NCI-H446 treated with DMSO at 0.1 percent for 48 hours (cell line): ENCODE data around the gene ADM2.
"Not testable (repeated sequence)": the region's sequence is repeated elsewhere in the genome, so short reads cannot be mapped to it uniquely, and the experiment has no call there.

ENCODE experiments used
- DNase-seq: peaks from one replicate; lab custom pipeline; 2025; lab: John Stamatoyannopoulos, UW

ADM2 gene

DNA sequence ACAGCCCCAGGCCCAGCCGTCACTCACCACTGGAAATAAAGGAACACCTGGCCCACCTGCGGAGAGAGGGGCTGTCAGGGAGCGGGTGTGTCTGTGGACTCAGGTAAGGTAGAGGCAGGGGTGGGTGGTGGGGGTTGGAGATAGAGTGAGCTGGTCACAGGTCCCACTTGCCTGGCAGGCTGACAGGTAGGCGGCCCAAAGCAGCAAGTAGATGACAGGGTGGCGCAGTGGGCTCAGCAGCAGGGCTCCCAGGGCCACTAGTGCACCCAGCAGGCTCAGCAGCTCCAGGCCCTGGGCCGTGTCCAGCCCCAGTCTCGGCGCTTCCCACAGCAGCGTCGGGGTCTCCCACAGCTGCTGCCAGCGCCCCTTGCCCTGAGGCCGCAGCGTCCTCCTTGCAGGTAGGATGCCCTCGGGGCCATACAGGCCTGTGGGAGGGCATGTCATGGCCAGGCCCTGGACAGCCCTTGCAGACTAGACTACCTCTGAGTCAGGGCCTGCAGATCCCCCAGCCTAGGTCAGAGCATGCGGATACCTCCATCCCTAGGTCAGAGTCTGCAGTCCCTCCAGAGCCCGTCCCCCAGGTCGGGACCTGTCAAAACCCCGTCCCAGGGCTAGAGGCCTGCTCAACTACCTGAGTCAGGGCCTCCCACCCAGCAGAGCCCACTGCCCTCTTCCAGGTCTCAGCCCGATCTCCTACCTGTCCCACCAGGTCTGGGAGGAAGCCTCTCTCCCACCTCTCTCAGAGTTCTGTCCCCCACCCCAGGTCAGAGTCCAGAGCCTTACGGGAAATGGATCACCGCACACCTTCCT lies 25.5 kb downstream of the ADM2 start:
- no peak for DNase-seq

DNA sequence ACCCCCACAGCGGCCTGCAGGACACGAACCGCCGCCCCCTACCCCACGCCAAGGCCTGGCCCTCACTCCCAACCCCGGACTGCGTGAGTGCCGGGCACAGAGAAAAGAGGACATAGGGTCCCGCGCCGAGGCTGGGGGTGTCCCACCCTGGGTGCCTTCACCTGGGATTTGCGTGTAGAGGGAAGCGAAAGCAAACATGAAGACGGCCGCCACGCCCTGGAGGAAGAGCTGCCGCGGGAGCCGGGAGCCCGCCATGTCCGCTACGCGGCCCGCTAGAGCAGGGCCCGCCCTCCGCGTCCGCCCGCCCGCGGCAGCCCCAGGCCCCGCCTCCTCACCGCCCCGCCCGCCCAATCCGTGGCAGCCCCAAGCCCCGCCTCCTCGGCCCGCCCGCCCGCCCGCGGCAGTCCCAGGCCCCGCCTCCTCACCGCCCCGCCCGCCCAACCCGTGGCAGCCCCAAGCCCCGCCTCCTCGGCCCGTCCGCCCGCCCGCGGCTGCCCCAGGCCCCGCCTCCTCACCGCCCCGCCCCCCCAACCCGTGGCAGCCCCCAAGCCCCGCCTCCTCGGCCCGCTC lies 26.2 kb downstream of the ADM2 start, which contains the start of gene LMF2:
Gene LMF2, minus strand, starts transcription at position 282 of the 570 bp plus-strand sequence. Its CDS starts 27 bp downstream, at position 255.
- no peak for DNase-seq

DNA sequence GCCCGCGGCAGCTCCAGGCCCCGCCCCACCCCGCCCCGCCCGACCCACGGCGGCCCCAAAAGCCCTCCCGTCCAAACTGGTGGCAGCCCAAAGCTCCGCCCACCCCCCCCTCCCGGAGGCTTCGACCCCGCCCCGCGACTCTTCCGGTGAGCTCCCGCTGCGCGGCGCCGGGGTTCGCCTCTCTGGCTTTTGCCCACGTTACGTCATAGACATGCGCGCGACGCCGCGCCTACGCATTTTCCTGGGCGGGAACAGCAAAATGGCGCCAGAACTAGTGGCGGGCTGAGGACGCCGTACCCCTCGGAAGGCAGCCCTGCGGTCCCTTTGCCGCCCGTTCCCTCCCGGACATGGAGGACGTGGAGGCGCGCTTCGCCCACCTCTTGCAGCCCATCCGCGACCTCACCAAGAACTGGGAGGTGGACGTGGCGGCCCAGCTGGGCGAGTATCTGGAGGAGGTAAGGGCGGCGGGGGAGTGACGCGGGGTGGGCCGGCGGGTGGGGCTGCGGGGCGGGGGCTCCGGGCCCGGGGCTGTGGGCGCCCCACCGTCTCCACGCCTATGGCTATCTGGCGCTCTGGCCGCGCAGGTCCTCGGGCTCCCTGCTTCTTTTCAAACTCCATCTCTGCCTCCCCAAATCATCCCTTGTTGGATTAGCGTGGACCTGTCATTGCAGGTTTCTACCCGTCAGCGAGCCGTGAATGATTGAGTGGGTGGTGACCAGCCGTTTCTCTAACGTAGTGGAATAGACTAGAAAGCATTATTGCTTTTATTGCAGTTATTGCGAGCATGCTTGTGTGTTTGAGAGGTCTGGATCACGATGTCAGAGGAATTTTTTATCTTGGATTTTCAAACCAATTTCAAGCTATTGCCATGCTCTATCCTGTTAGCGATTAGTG lies 26.9 kb downstream of the ADM2 start, which contains the start of gene NCAPH2:
Gene NCAPH2, plus strand, starts transcription at position 234 of the 894 bp plus-strand sequence. Its CDS starts 114 bp downstream, at position 348.
- peak; percentile 90 for DNase-seq

DNA sequence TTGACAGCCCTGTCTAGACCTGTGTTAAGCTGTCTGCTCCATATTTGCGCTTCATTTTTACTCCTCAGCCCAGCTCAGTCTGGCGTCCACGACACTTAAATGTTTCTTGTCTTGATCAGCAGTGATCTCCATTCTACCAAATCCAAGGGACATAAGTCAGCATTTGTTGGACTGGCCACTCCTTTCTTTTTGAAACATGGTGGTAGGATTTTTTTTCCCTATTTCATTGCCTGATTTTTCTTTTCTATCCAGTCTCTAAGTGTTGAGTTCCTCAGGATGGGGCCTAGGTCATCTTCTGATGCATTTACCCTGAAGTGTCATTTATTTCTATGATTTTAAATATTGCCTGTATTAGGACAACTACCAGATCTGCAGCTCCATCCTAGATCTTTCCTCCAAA lies 27.6 kb downstream of the ADM2 start:
- no peak for DNase-seq

DNA sequence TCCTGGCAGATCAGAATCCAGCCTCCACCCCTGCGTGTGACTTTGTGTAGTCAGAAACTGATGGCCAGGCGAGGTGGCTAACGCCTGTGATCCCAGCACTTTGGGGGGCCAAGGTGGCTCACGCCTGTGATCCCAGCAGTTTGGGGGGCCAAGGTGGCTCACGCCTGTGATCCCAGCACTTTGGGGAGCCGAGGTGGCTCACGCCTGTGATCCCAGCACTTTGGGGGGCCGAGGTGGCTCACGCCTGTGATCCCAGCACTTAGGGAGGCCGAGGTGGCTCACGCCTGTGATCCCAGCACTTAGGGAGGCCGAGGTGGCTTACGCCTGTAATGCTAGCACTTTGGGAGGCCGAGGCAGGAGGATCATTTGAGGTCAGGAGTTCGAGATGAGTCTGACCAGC lies 31.8 kb downstream of the ADM2 start:
- DNase-seq: no peak

DNA sequence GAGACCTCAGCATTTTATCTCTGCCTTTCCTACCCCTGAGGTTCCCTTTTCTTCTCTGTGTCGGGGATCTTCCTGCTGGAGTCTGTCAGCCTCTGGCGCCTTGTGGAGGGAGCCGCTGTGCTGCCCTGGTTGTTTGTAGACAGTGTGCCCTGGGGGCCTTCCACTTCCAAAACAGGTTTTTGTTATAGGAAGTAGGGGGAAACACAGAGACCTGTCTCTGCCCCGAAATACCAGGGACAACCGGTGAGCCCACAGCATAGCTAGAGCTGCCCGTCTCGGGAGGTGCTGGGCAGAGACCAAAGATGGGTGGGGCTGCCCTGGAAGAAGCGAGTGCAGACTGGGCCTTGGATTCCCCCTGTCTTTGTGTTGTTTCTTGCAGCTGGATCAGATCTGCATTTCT lies 34.7 kb downstream of the ADM2 start:
- no peak for DNase-seq

DNA sequence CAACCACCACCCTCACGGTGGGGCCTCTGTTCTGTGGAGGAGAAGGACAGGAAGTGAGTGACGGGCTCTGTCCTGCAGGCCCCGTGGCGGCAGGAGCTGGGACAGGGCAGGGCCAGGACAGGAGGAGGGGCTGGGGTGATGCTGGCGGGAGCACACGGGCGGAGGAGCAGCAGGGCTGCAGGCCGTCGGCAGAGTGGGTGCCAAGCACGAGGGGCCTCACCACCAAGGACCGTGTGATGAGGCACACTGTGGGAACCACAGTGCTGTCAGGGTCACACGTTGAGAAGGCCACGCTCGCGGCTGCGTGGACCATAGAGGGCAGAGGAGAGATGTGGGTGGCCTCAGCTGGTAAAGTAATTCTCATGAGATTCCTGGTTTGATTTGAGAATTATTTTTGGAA lies 35.5 kb downstream of the ADM2 start:
- DNase-seq: no peak

DNA sequence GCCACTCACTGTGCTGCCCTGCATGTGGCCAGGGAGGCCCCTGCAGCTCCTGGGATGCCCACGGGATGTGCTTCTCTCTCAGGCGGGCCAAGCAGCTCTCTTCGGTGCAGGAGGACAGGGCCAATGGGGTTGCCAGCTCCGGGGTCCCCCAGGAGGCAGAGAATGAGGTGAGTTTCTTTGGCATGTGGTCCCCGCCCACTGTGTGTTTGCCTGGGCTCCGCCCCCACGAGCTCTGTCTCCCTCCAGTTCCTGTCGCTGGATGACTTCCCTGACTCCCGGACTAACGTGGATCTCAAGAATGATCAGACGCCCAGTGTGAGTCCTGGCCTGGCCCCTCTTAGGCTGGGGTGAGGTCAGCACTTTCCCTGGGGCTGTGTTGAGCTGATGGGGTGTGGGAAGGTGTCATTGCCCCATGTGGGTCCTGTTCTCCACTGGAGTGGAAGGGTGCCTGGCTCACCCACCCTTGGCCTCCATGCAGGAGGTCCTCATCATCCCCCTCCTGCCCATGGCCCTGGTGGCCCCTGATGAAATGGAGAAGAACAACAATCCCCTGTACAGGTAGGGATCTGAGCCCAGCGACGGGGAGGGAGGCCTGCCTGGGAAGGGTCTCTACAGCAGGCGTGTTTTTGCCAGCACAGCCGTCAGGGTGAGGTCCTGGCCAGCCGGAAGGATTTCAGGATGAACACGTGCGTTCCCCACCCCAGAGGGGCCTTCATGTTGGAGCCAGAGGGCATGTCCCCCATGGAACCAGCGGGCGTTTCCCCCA lies 36.3 kb downstream of the ADM2 start:
- DNase-seq: no peak

DNA sequence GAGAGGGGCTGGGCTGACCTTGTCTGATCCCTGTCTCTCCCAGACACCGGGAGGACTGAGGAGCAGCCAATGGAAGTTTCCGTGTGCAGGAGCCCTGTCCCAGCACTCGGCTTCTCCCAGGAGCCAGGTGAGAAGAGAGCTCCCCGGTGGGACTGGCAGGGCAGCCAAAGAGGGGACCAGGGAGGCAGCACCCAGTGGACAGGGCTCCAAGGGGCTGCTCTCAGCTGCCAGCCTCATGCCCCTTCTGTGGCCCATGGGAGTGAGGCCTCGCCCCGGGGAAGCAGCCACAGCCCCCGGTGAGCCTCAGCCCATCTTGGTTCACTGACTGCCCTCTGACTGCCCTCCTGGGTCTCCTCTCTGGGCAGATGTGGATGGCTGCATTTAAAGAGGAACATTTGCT lies 37.3 kb downstream of the ADM2 start:
- DNase-seq: no peak

DNA sequence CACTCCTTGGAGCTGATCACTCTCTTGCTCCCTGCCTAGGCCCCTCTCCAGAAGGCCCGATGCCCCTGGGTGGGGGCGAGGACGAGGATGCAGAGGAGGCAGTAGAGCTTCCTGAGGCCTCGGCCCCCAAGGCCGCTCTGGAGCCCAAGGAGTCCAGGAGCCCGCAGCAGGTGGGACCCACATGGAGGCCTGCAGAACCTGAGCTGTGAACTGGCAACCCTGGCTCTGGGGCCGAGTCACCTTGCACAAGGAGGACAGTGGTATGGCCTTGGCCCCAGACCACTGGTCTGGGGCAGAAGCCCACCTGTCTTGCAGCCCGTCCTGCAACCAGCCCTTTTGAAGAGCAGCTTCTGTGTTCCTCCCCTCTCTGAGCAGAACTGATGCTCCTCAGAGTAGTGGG lies 37.8 kb downstream of the ADM2 start:
- no peak for DNase-seq

DNA sequence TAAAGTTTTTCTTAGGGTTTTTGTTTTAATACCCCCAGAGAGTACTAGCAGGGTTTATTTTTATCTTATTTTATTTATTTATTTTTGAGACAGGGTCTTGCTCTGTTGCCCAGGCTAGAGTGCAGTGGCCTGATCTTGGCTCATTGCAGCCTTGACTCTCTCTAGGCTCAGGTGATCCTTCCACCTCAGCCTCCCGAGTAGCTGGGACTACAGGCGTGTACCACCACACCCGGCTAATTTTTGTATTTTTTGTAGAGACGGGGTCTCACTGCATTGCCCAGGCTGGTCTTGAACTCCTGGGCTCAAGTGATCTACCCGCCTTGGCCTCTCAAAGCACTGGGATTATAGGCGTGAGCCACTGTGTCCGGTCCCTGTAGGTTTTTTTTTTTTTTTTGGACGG lies 38.8 kb downstream of the ADM2 start:
- DNase-seq: not testable (repeated sequence)

DNA sequence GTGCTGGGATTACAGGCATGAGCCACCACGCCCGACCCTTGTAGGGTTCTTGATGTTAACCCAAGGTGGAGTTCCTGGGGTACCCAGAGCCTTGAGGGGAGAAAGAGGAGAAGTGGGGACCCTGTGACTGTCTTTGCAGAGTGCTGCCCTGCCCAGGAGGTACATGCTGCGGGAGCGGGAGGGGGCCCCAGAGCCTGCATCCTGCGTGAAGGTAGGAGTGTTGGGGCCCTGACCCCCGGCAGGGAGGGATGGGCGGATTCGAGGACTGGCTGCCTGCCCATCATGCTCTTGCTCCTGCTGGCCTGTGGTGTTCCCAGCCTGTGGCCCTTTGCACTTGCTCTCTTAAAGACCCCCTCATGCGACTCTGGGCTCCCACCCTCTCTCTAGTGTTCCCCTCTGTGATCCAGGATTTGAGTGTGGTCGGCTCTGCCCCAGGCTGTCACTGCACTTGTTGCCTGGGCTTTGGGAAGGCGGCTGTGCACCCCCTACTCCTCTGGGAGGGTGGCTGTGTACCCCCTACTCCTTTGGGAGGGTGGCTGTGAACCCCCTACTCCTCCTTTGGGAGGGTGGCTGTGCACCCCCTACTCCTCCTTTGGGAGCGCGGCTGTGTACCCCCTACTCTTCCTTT lies 39.6 kb downstream of the ADM2 start:
- no peak for DNase-seq

DNA sequence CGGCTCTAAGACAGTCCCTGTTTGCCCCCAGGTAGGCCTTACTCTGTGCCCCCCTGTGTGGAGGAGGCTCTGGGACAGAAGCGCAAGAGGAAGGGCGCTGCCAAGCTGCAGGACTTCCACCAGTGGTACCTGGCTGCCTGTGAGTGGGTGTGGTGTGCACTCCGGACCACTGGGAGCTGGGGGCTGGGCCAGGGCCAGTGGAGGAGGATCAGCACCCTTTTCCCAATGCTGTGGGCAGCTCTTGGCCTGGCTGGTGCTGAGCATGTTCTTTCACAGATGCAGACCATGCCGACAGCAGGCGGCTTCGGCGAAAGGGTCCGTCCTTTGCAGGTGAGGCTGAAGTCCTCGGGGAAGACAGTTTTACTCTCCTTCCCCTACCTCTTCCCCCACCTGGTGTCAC lies 40.4 kb downstream of the ADM2 start:
- no peak for DNase-seq

DNA sequence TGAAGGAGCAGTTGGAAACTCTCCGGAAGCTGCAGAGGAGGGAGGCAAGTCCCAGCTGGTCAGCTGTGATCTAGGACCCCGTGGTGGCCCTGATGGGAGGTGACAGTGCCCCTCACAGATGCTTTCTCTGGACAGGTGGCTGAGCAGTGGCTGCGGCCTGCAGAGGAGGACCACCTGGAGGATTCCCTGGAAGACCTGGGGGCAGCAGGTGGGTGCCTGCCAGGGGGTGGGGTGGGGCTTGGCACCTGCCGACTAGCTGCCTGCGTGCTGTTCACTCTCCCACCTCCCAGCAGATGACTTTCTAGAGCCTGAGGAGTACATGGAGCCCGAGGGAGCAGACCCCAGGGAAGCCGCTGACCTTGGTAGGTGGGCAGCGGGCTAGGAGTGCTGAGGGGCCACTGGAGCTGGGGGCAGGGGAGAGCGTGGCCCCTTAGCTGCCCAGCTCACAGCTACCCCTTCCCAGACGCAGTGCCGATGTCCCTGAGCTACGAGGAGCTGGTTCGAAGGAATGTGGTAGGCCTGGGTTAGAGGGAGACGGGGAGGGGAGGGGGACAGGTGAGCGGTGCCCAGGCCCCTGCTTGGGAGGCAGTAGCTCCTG lies 41.0 kb downstream of the ADM2 start:
- DNase-seq: no peak

DNA sequence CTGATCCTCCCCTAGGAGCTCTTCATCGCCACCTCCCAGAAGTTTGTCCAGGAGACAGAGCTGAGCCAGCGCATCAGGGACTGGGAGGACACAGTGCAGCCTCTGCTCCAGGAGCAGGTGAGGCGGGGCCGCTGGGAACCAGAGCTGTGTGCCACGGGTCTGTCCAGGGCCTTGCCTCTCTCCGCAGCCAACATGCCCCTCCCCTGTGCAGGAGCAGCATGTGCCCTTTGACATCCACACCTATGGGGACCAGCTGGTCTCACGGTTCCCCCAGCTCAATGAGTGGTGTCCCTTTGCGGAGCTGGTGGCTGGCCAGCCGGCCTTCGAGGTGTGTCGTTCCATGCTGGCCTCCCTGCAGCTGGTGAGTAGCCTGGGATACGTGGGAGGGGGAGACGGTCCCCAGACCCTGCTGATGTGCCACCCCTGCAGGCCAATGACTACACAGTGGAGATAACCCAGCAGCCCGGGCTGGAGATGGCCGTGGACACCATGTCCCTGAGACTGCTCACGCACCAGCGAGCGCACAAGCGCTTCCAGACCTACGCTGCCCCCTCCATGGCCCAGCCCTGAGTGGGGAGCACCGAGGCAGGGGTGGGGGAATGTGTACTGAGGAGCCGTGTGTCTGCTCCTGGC lies 41.6 kb downstream of the ADM2 start:
- DNase-seq: no peak

DNA sequence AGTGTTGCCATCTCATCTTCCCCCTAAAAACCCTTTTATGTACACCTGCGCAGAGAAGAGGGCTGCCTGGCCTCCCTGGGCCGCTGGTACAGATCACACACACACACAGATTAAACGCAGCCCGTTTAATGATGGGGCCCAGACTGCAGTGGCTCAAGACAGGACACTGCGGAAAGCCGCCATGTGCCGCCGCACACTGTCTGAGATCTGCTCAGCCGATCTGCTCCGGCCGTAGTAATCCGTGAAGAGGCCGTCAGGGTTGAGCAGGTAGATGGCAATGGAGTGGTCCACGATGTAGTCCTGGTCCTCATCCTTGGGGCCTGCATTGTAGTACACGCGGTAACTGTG lies 42.1 kb downstream of the ADM2 start:
- no peak for DNase-seq

DNA sequence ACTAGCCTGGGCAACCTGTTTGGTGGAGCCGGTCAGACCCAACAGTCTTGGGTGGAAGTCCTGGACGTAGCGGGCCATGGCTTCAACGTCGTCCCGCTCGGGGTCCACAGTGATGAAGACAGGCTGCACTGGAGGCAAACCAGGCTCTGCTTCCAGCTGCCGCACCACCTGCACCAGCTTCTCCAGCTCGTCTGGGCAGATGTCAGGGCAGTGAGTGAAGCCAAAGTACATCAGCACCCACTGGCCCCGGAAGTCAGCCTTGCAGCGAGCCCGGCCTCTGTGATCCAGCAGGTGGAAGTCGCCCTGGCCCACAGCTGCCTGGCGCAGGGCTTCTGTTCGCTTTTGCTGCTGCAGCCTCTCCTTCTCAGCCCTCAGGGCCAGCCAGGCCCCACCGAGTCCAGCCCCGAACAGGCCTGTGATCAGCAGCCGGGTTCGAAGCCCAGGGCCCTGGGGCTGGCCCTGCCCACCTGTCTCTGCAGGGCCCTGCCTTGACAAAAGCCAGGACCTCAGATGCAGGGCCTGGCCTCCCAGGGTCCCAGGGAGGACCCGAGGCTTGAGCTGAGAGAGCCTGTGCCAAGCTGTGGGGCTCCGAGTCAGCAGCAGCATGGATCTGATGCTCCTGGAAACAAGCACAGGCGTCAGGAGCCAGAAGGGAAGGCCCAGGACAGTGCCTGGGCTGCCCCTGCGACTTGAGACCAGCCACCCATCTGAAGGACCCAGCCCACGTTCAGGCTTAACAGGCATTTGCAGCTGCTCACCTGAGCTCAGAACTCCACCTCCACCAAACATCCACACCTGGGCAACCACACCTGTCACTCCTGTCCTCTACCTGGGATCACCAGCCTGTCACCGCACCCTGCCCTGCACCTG lies 42.7 kb downstream of the ADM2 start:
- no peak for DNase-seq

DNA sequence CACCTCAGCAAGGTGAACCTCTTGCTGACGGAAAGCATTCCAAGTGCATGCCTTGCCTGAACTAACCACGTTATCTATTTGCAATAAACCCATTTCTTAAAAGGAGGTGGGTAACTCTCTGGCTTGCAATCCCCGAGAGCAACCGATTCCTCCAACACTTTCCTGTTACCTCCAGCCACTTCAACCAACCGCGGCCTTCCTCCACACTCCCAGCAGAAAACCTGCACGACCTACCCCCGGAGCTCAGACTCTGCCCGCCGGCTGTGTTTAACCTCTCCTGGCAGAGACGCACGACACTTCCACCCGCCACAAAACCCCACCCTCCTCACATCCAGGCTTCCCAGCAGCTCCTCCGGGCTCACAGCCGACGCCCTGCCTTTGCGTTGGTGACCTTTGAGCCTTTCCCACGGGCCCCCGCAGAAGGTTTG lies 43.3 kb downstream of the ADM2 start:
- DNase-seq: no peak

DNA sequence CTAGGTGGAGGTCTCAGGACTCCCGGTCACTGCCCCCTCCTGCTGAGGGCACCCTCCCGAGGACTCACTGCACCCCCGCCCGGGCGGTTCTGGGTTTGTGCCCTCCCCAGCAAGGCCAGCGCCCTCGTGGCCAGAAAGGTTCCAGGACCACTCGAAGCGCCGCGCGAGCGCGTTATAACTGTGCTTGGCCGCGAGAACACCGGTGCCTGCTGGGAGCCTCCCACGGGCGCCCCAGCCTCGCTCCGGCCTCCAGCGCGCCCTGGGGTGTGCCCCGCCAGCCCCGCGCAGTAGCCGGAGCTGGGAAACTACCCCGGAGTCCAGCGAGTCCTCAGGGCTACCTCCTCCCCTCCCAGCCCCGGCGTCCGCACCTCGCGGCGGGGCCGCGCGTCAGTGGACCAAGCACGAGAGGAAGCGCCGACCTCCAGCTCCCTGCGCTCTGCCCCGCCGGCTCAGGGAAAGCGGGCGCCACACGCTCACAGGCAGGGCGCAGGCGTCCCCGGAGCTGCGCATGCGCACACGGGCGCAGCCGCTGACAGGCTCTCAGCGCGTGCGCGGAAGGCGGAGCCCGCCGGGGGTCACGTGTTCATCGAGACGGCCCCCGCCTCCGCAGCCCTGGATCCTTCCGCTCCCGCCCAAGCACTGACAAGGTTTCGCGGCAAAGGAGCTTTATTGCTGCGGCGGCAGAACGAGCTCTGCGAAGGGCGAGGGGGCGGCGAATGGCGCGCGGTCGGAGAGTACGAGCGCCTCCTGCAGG lies 43.9 kb downstream of the ADM2 start, which contains the start of gene SCO2:
Gene SCO2, minus strand, starts transcription at position 495 of the 754 bp plus-strand sequence. CDS start 1,187 bp downstream, outside the sequence.
- DNase-seq: peak; percentile 90
